ENCODE data around the gene CAMK1D. TPM values are rescaled to one million over a fixed set of nuclear protein-coding genes. Genes with fewer than 3 reads are reported as not detected.

CAMK1D gene
- total and polyA plus RNA-seq, 2 of the 8 experiments (the other 6 are each of a cell fraction or from before 2014, with no cell fraction given) = 3.5 to 10.6 TPM

DNA sequence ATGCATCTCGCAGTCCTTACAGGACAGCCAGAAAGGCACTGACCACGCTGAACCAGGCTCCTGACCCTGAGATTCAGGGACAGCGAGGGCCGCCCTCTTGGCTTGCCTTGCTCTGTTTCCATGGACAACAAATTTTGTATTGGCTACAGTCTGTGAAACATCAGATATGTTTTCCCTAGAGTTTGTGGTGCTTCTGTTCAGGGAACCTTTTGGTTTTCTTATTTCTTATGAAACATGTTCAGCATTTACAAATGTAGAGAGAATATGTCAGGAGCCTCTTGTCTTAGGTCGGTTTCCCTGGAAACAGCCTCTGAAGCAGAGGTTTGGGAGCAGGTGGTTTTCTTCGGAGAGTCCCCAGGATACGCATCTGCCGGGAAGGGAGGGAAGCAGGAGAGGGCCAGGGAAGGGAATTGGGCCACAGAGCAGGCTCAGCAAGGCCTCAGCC lies 392.0 kb downstream of the CAMK1D start:
- no peak overlapping the region for H3K18ac ChIP-seq (ENCODE audit: extremely low read depth, low read length)
- CTCF ChIA-PET (ENCODE audit: partially characterized antibody) = interaction anchor here (0.8 to 2.0 kb wide), 8 partner anchors 11 to 161 kb away, joined by 3 to 12 read pairs (median 6); no protein-coding TSS in a partner anchor
- TF ChIP-seq E2F6 (IDR thresholded peaks at IDR 0.05) (no peak), RAD21 (IDR thresholded peaks at IDR 0.05 in 1 of 2, conservative IDR thresholded peaks at IDR 0.05 in 1 of 2; ENCODE audit: low read depth in 2 of 2, low read length in 2 of 2) (no peak), TAF1 (IDR thresholded peaks at IDR 0.05; ENCODE audit: low read depth, low read length) (no peak), CEBPB (IDR thresholded peaks at IDR 0.05; ENCODE audit: low read depth, low read length) (no peak), HDAC6 (IDR thresholded peaks at IDR 0.05; ENCODE audit: low read depth, low read length) (no peak), SP4 (IDR thresholded peaks at IDR 0.05; ENCODE audit: low read length) (no peak)
- TF ChIP-seq, protein P1, sequence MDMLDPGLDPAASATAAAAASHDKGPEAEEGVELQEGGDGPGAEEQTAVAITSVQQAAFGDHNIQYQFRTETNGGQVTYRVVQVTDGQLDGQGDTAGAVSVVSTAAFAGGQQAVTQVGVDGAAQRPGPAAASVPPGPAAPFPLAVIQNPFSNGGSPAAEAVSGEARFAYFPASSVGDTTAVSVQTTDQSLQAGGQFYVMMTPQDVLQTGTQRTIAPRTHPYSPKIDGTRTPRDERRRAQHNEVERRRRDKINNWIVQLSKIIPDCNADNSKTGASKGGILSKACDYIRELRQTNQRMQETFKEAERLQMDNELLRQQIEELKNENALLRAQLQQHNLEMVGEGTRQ (IDR thresholded peaks at IDR 0.05; ENCODE audit: low read length) = no peak

More for the DNA sequence above, 392.0 kb downstream of the CAMK1D start:
- Histone ChIP-seq H3K4ac (replicated peaks; ENCODE audit: insufficient read length, low read depth, low read length) (no peak overlapping the region), H2AFZ (ENCODE audit: low read length) (no peak overlapping the region), H3K79me2 (ENCODE audit: control insufficient read depth in 1 of 2, insufficient read depth in 2 of 2, low read length in 2 of 2) (no peaks in the 10 kb centered on the region), H3K9me3 (ENCODE audit: insufficient read depth in 2 of 2, low read depth in 1 of 2, low read length in 1 of 2) (no peaks in the 10 kb centered on the region), H3K56ac (replicated peaks; ENCODE audit: insufficient read length, low read depth, low read length) (no peak overlapping the region), H3K27ac (ENCODE audit: low read depth, low read length) (no peak overlapping the region), H2BK12ac (ENCODE audit: low read depth, low read length) (no peak overlapping the region), H4K20me1 (replicated peaks in 1 of 2; ENCODE audit: control insufficient read depth in 1 of 2, insufficient read depth in 2 of 2, low read length in 2 of 2) (no peaks in the 10 kb centered on the region), H3K4me3 (ENCODE audit: extremely low read depth in 1 of 4, insufficient read depth in 2 of 4, low read depth in 3 of 4, low read length in 4 of 4) (no peak overlapping the region), H2BK5ac (ENCODE audit: low read depth, low read length) (no peak overlapping the region), H4K91ac (replicated peaks; ENCODE audit: insufficient read length, low read length) (no peak overlapping the region), H2BK15ac (ENCODE audit: low read length) (no peak overlapping the region), H3K36me3 (ENCODE audit: control insufficient read depth in 2 of 4, insufficient read depth in 4 of 4, low read length in 3 of 4) (no peaks in the 10 kb centered on the region), H3K79me1 (ENCODE audit: low read depth, low read length) (no peaks in the 10 kb centered on the region), H3K4me1 (replicated peaks in 1 of 4; ENCODE audit: control insufficient read depth in 3 of 4, insufficient read depth in 4 of 4, low read length in 3 of 4) (peaks cover 0 to 2% (median 0%) of the 10 kb centered on the region in 4 experiments; a peak in 3 of 7 replicates), H3K4me2 (ENCODE audit: insufficient read depth in 1 of 2, low read depth in 2 of 2, low read length in 2 of 2) (no peak overlapping the region), H3K27me3 (replicated peaks in 1 of 4; ENCODE audit: control insufficient read depth in 3 of 4, extremely low read depth in 1 of 4, insufficient read depth in 3 of 4, low read length in 3 of 4) (no peaks in the 10 kb centered on the region), H4K8ac (ENCODE audit: extremely low read depth, insufficient read depth, low read length) (no peak overlapping the region), H2BK120ac (replicated peaks; ENCODE audit: low read depth, low read length) (no peak overlapping the region), H3K14ac (ENCODE audit: insufficient read length) (no peak overlapping the region), H4K5ac (ENCODE audit: insufficient read length, low read depth, low read length) (no peak overlapping the region), H3K23me2 (ENCODE audit: low read depth, low read length) (no peaks in the 10 kb centered on the region), H3K9ac (replicated peaks in 1 of 4; ENCODE audit: extremely low read depth in 1 of 4, low read depth in 3 of 4, low read length in 3 of 4) (no peak overlapping the region), H3K23ac (ENCODE audit: insufficient read length) (no peak overlapping the region), H2BK20ac (ENCODE audit: low read length) (no peak overlapping the region), H2AK5ac (ENCODE audit: low read depth, low read length) (no peak overlapping the region)
- 82% methylated on average over 6 of the region's 8 CpGs; no CpG with 5 or more reads in 1 of the 2 experiments for WGBS, 2 experiments (ENCODE audit: extremely low coverage in 1 of 2, insufficient coverage in 1 of 2, insufficient read length in 1 of 2, insufficient replicate concordance in 2 of 2, low coverage in 1 of 2, low lambda C conversion rate in 2 of 2, missing lambda C conversion rate in 1 of 2)
- DNase-seq (ENCODE audit: low read depth in 1 of 2, low spot score in 2 of 2) (no peak), FAIRE-seq (no peak)
- POLR2A ChIA-PET (ENCODE audit: partially characterized antibody) = no interaction called here

Measured in H1 (cell line).